GM12872 (cell line): ENCODE data around the gene MBD5.

ENCODE experiments used
- CTCF ChIP-seq: IDR thresholded peaks from 3 replicates; pipeline ENCODE4 v1.5.1; 2011; ENCODE audit warnings: low read depth, mild to moderate bottlenecking, low read length, moderate library complexity; ENCODE audit not compliant: insufficient read depth

Gene MBD5

DNA sequence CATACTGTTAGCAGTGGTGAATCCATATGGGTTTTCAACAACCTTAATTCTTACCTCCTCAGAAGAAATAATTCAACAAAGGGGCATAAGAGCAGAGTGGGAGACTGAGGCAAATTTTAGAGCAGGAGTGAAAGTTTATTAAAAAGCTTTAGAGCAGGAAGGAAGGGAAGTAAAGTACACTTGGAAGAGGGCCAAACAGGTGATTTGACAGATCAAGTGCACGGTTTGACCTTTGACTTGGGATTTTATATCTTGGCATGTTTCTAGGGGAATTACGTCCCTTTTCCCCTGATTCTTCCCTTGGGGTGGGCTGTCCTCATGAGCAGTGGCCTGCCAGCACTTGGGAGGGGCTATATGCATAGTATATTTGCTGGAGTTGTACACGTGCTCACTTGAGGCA is 280.5 kb downstream of the MBD5 start:
- TF ChIP-seq CTCF = no peak

GRCh38 chr2:148302526-148302925 is 281.6 kb downstream of the MBD5 start:
- no peak for TF ChIP-seq CTCF

DNA sequence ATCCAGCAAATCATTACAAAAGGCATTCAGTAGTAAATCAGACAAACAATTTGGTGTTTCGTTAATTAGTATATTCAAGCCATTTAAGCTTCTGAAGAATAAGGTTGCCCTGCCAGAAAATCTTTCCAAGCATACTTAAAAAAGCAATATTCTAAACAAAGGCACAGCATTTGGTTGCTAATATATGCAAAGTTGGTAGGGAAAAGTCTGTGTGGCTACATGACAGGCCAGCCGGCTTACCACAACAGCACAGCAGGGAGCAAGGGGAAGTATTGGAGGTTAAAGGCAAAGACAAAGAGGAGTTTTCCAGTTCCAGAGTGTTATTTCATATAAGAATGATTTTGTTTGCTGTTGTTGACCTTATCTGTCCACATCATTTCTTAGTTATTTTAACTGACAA is 282.3 kb downstream of the MBD5 start:
- TF ChIP-seq CTCF = no peak

GRCh38 chr2:148305476-148305875 is 284.6 kb downstream of the MBD5 start:
- TF ChIP-seq CTCF = no peak

DNA sequence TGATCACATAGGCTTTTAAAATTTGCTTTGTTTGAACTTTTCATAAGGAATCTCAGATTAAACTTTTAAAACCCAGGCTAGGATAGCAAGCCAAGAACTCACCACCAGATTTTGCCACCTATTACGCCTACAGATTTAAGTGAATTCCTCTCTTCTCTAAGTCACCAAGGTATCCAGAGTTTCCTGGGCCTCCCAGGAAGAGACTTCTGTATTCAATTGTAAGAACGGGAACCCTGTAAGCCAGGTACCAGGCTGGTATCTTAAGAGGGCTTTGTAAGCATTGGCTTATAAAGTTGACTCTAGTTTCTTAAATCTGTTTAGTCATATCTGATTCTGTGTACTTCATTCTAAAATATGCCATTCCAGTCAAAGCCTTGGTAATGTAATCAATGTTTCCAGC is 285.1 kb downstream of the MBD5 start:
- no peak for TF ChIP-seq CTCF

DNA sequence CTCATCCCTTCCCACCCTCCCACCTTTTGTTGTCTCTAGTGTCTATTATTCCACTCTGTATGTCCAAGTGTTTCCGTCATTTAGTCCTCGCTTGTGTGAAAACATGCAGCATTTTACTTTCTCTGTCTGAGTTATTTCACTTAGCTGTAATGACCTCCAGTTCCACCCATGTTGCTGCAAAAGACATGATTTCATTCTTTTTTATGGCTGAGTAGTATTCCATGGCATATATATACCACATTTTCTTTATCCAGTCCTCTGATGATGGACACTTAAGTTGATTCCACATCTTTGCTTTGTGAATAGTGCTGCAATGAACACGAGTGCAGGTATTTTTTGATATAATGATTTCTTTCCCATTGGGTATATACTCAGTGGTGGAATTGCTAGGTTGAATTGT is 296.7 kb downstream of the MBD5 start:
- TF ChIP-seq CTCF = no peak

GRCh38 chr2:148338541-148338940 is 317.6 kb downstream of the MBD5 start:
- TF ChIP-seq CTCF = no peak

- no peak for TF ChIP-seq CTCF
These were observed 321.2 kb downstream of the MBD5 start for GRCh38 chr2:148342086-148342485.
